ENCODE measurements around the gene RNF14.

The RNF14 gene

DNA sequence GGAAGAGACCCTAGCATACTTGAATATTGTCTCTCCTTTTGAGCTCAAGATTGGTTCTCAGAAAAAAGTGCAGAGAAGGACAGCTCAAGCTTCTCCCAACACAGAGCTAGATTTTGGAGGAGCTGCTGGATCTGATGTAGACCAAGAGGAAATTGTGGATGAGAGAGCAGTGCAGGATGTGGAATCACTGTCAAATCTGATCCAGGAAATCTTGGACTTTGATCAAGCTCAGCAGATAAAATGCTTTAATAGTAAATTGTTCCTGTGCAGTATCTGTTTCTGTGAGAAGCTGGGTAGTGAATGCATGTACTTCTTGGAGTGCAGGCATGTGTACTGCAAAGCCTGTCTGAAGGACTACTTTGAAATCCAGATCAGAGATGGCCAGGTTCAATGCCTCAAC, 9.5 kb downstream of the RNF14 start:
- no peak for DNase-seq (ENCODE audit: low read depth in 2 of 2)

DNA sequence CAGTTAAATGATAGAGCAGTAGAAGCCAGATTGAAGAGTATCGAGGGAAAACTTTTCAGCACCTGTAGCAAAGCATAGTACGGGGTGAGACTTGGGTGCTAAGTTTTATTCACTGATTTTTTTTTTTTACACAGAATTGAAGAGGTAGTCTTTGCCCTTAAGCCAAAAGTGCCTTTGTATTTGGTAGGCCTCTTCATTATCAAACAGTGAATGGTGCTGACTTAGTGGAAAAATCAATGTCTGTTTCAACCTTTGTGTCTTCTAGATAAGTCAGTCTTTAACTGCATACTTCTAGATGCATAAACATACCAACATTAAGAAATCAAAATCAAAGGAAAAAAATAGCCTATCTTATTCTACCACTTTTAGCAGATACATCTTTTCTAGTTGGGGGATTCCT, 13.7 kb downstream of the RNF14 start:
- no peak for DNase-seq (ENCODE audit: low read depth in 2 of 2)

DNA sequence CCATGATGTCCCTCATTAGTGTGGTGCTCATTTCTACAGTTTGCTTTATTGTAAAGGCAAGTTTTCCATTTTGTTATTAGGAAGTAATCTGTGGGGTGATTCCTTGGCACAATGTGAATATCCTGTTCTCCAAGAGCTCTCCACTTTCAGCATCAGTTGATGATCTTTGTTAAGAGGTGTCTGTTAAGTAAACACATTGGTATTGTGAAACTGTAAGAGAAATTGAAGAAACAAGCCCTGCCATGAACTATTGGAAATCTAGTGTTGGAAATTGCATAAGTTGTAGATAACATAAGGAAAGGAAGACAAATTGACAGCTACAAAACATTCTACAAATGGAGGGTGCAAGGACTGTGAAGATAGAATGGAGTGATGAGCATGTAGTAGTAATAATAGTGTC, 17.2 kb downstream of the RNF14 start:
- DNase-seq (ENCODE audit: low read depth in 2 of 2): no peak

DNA sequence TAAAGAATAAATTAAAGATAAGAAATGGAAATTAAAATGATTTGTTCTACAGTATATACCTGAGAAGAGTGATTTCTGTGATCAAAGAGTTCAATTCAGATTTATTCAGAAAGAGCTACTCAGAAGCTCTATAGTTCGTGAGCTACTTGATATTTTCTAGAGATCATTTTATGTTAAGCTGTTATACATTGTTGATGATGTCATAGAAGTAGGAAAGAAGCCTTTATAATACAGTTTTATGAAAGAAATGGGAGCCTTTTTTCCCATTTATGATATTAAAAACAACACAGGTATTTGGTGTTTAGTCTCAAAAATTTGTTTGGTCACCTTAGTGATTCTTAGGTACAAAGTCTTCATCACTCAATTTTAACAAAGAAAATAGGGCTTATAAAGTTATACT, 20.8 kb downstream of the RNF14 start:
- no peak for DNase-seq (ENCODE audit: low read depth in 2 of 2)

DNA sequence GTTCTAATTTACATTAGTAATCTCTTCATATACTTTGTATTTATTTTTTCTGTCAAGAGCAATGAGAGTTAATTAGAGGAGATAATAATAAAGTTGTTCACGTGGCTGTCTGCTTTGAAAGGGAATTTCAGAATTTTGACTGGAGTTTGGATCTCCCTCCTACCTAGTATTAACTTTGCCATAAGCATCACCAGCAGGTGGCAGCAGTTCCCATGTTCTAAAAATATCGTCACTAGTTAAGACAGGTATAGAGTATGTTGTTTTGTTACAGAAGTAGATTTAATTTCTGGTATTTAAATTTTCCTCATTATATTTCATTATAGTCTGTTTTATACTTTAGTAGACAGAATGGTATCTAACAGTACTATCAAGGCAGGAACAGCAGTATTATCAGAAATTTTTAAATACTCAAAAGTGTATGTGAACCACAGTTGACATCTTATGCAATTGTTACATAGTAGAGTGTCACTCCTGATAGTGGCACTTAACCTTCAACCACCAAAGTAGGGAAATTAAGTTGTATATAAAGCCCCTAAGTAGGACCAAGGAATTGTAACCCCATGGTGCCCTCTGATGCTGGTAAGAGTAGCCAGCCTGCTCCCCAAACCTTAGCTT, 23.6 kb downstream of the RNF14 start:
- DNase-seq (ENCODE audit: low read depth in 2 of 2): peak; percentile 61 to 63

DNA sequence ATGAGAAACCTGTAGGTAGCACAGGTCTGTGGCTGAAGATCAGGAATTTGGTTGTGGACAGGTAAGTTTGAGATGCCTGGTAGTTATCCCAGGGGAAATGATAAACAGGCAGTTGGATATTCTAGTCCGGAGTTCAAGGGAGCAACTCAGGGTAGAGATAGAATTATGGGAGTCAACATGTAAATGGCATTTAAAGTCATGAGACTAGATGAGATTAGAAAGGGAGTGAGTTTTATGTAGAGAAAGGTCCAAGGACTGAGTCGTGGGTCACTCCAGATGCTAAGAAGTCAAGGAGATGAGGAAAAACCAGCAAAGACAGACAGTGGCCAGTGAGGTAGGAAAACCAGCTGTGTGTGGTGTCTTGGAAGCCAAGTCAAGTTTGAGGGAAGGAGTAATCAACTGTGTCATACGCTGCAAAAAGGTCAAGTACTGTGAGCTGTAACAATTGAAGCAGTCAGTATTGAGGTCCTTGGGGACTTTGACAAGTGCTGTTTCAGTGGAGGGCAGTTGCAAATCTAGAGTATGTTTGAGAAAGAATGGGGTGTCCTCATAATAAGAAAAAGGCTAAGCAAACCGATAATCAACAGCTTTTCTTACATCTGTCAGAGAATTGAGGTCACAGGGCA, 25.7 kb downstream of the RNF14 start:
- DNase-seq (ENCODE audit: low read depth in 2 of 2): no peak

DNA sequence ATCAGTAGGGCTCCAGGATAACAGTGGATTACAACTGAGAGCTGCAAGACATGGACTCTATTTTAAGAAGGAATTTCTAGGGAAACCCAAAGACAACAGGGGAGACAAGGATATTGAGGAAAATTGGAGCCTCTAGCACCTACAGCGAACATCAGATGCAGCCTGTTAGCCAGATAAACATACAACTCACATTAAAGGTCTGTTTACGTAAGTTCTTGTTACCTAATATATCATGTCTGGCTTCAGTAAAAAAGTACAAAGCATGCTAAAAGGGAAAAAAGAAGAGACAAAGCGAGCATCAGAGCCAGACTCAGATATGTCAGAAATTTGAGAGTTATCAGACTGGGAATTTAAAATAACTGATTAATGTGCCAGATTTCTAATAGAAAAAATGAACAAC, 26.8 kb downstream of the RNF14 start:
- no peak for DNase-seq (ENCODE audit: low read depth in 2 of 2)

DNA sequence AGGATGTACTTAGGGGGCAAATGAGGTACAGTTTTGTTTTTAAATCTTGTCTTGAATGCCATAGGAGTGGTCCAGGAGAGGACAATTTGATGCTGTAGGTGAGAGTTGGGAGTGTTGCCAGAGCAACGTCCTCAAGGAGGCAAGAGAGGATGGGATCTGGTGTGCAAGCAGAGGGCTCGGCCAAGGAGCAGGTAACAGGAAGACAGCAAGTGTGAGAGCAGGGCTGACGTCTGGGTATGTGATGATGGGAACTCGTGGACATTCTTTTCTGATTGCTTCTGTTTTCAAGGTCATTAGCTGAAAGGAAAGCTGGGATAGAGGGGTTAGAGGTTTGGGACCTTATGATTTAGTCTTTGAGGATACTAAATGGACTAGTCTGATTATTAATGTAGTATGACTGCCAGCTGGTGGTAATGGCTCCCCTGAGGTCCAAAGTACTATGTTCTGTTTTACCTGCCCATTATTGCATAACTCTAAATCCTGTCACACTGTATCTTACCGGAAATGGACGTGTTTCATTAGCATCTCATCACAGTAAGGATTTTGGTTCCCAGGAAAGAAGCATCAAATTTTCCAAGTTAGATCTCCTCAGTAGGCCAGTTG, 28.6 kb downstream of the RNF14 start:
- DNase-seq (ENCODE audit: low read depth in 2 of 2): no peak

DNA sequence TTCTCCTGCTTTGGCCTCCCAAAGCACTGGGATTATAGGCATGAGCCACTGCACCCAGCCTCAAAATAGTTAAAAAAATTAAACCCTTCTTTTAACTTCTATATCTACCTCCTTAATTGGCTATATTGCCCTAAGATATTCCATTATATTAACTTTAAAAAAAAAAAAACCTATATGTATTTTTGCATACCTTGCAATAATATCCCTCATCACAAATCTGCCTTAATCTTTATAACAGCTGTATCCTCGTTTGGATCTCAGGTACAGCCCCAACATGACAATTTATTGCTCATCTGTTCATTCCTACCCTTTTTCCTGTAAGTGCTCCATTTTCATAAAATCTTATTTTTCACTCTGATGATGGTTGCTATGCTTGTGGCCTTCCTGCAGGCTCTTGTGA, 31.3 kb downstream of the RNF14 start:
- DNase-seq (ENCODE audit: low read depth in 2 of 2): no peak

DNA sequence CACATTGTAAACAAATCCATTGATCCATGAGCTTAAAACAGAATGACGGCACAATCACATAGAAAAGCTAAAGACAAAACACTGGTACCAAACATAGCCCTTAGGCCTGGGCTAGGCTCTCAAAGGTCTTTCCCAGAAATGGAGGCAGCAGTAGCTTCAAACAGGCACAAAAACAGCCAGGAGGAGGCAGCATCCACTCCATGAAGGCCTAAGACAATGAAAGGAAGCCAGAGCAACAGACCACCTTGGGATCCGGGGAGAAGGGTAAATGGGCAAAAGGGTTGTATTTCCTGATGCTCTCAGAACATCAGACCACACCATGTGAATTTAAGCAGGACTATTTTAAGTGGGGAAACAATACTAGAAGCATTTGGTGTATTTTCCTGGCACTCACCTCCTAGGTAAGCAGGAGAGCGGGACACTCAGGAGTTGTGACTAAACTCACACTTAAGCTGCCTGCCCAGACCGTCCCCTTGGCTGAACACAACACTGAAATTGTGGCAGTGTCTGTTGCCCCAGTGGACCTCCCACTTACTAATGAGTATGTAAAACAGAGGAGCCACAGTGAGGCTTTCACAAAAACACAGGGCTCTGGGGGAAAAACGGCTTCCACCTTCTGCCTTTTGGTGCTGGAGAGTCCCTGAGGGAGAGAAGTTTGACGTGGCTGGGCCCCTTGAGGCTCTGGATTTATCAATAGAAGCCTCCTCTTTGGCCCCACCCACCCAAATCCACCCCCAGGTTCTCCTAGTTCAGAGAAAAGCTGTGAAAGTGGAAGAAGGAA, 32.0 kb downstream of the RNF14 start:
- DNase-seq (ENCODE audit: low read depth in 2 of 2): no peak

DNA sequence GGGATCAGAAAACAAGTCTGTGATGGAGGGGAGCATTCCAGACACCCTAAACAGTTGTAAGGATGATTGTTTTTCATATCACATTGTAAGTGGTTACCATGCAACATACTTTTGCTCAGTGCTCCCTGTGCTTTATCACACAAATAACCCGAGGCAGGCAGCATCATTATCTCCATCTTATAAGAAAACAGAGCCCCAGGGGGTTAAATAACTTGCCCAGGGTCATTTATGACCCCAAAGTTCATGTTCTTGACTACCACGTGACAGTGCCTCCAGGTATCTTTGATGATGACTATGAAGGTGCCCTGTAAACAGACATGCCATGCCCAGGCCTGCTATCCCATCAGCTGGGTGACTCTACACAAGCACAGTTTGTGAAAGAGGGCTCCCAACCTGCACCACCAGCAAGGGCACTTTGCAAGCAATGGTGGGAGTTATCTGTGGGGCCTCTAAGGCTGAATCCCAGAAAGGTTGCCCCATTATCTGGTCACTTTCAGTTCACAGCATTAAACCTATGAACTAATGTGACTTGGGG, 34.4 kb downstream of the RNF14 start:
- DNase-seq (ENCODE audit: low read depth in 2 of 2): no peak

DNA sequence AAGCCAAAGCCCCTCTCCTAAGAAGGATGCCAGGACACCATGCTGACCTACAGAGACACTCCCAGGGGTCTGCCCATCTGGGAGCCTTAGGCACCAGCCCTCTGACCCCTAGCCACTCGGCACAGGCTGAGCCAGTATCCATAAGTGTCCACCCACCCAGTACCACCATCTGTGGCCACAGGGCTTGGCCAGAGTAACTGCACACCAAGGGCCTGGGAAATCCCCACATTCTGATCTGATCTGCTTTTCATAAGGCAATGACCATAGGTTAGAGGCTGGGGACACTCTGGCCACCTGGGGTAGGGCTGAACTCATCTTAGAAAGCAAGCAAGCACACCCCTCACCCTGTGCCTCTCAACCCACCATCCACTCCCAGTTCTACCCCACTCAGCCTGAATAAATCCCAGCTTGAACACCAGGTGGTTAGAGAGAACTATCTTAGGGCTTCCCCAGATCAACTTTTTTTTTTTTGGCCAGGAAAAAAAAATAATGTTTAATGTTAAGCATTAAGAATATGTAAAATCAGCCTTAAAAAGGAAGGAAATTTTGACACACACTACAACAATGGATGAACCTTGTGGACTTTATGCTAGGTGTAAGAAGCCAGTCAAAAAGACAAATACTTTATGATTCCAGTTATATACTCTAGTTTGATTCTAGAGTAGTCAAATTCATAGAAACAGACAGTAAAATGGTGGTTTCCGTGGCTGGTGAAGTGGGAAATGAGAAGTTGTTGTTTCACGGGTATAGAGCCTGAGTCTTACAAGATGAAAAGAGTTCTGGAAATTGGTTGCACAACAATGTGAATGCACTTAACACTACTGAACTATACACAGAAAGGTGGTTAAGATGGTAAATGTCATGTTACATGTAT, 37.7 kb downstream of the RNF14 start:
- DNase-seq (ENCODE audit: low read depth in 2 of 2): no peak

DNA sequence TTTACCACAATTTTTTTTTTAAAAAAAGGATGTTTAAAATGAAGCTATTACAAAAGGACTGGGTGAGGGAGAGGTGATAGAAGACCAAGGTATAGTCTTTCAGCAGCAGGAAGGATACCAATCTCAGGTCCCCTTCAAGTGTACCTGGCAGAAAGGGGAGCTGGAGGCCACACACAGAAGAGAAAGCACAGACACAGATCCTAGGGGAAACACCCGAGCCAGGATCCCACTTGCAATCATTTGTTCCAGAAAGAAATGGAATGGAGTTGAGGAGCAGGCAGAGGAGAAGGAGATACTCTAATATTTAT, 38.3 kb downstream of the RNF14 start:
- no peak for DNase-seq (ENCODE audit: low read depth in 2 of 2)

DNA sequence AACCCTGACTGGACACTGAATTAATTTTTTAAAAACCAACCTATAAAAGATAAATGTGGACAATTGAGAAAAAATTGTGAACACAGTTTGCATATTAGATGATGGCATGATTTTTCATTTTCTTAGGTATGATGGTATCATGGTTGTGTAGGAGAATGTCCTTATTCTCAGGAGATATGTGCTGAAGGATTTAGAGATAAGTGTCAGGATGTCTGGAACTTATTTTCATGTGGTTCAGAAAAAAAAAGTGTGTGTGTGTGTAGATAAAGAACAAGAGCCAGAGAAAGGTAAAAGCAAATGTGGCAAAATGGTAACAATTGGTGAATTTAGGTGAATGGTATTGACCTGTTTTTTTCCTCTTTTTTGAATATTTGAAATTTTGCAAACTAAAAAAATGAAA, 39.9 kb downstream of the RNF14 start:
- no peak for DNase-seq (ENCODE audit: low read depth in 2 of 2)

DNA sequence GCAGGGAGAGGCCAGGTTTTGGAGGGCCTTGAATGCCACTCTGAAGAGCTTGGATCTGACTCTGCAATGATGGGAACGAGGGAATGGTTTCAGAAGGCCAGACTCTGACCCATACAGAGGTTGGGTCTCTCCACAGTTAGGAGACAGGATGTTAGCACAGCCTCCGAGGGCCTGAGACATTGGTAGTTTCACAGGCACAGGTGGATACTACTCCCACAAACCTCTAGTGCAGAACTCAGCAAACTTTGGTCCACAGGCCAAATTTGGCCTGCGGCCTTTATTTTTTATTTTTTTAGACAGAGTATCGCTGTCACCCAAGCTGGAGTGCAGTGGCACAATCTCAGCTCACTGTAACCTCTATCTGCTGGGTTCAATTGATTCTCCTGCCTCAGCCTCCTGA, 41.0 kb downstream of the RNF14 start:
- no peak for DNase-seq (ENCODE audit: low read depth in 2 of 2)

DNA sequence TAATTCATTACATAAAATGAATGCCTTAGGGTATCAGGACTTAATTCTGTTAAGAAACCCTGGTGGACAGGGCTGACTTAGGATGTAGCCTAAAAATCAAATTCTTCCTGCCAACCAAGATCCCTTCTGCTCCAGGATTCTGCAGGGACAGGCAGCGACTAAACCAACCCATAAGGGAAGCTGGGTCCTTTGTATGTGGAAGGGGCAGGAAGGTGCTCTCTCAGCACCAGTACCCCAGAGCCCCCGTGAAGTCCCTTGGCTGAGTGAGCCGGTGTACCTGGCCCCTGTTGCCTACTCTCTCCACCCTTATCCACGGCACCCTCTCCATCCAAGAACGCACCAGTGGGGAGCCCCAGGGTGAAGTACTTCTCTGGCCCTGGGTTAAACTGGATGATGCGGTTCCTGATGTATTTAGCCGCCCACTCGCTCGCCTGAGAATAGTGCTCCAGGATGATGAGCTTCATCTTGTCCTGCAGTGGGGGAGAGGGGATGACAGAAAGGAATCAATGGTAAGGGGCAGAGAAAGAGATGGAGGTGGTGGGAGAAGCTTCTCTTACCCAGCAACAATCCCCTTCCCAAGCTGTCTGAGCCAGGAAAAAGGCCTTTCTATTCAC, 42.8 kb downstream of the RNF14 start:
- no peak for DNase-seq (ENCODE audit: low read depth in 2 of 2)

DNA sequence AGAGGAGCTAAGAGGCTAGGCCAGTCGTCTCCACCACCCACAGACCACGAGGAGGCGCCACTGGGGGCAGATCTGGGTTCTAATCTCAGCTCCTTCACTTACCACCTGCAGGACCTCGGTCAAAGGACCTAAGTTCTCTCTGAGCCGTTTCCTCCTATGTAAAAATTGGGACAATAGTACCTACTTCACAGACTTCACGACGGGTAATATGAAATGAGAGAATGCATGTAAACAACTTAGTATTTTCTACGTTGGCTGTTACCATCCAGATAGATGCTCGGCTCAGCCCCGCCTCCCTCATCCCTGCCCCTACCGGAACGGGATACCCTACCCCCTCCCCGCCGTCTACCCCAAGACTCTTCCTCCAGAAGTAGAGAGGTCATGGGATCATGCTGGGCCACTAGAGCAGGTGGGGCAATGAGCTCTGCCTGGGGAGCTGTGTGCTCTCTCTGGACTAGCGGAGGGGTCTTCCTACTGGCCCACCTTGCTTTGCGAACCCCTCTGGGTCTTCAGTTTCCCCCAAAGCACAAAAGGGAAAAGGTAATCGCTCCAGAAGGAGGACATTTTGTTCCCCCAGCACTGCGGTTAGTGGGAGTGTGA, 43.4 kb downstream of the RNF14 start:
- peak in 1 of 2 donors; percentile 38 for DNase-seq (ENCODE audit: low read depth in 2 of 2)

DNA sequence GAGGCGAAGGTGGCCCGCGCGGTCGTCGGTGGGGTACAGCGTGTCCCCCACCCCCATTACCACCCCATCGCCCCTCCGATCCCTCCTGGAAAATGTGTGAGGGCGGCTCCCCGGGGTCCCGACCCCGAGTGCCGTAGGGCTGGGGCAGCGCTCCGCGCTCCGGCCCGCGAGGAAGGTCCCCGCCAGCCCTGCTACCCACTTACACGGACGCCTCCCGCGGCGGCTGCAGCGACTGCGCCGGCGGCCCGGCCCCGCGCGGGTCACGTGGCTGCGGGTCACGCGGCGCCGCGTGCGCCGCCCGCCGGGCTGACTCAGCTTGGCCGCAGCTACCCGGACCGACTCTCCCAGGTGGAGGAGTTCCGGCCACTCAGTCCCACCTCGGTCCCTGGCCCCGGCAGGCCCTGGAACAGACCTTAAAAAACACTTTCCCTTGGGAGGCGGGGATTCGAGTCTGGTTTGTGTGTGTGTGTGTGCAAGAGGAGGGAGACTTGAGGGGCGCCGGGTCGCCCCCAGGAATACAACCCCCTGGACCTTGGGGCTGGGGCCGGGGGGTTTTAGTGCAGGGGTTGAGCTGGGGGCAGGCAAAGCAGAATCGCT, 44.0 kb downstream of the RNF14 start, which contains the start of gene GNPDA1:
Gene GNPDA1 (minus strand): TSS at position 236 of the 597 bp plus-strand sequence. CDS start 992 bp downstream, outside the sequence.
- peak; percentile 45 to 47 for DNase-seq (ENCODE audit: low read depth in 2 of 2)

DNA sequence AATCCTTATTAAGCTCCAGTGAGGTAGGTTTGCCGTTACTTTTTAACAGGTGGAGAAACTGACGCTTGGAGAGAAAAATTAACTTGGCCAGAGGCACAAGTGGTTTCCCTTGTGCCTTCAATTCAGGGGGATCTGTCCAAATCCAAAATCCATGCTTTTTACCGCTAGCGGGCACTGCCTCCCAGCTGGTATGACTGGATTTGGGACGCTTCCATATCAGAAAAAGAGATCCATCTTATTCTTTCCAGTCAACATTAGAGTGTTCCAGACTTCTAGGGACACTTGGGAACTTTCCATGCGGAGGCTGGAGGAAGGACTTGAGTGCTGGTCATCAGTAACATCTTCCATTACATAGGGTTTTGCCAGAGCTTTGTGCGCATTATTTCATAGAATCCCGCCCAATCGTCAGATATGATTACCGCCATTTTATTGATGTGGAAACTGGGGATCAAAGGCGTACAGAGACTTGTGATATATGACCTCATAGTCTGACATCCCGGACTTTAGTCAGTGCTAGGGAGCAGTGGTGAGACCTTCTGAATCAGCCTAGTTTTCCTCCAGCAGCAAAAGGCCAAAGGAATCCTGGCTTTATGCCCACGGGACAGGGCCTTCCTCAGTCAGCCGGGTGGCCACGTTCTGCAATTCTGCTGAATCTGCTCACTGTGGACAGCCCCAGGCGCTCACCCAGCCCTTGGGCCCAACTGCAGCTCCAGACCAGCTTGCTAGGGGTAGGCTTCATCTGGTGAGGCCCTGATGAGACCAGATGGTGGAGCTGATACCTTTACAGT, 45.0 kb downstream of the RNF14 start:
- DNase-seq (ENCODE audit: low read depth in 2 of 2): no peak

Data from activated CD8-positive, alpha-beta memory T cell treated with anti-CD3 and anti-CD28 coated beads for 4 hours (primary cell).